Tibial nerve (tissue), 4 donors: Measurements from ENCODE around the gene TTC33.

ENCODE experiments used
- EP300 ChIP-seq, 2 donors: sonication (generic); formaldehyde crosslinking; IDR thresholded peaks; one replicate each; pipeline ENCODE4 v1.6.1; 2017; ENCODE audit warnings: antibody characterized with exemption in 2 of 2, mild to moderate bottlenecking in 1 of 2
- POLR2A ChIP-seq, 2 donors: fragments of 450-650 bp; IDR thresholded peaks; one replicate each; pipeline ENCODE4 v1.6.1; 2017; ENCODE audit warnings: antibody characterized with exemption in 2 of 2, mild to moderate bottlenecking in 2 of 2, moderate library complexity in 2 of 2
- TF ChIP-seq, protein P1 (sequence below), 5 experiments: fragments of 200-600 bp in 3 of 5; fragments of 450-650 bp in 2 of 5; sonication (generic) in 3 of 5; IDR thresholded peaks; one replicate each; pipeline ENCODE4 v1.5.1; 2016 to 2019; ENCODE audit warnings: antibody characterized with exemption in 5 of 5, mild to moderate bottlenecking in 3 of 5, moderate library complexity in 2 of 5

- TF ChIP-seq POLR2A (IDR thresholded peaks at IDR 0.05) (no peak), EP300 (IDR thresholded peaks at IDR 0.05) (no peak)
- TF ChIP-seq, protein P1, sequence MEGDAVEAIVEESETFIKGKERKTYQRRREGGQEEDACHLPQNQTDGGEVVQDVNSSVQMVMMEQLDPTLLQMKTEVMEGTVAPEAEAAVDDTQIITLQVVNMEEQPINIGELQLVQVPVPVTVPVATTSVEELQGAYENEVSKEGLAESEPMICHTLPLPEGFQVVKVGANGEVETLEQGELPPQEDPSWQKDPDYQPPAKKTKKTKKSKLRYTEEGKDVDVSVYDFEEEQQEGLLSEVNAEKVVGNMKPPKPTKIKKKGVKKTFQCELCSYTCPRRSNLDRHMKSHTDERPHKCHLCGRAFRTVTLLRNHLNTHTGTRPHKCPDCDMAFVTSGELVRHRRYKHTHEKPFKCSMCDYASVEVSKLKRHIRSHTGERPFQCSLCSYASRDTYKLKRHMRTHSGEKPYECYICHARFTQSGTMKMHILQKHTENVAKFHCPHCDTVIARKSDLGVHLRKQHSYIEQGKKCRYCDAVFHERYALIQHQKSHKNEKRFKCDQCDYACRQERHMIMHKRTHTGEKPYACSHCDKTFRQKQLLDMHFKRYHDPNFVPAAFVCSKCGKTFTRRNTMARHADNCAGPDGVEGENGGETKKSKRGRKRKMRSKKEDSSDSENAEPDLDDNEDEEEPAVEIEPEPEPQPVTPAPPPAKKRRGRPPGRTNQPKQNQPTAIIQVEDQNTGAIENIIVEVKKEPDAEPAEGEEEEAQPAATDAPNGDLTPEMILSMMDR (IDR thresholded peaks at IDR 0.05) = no peak
Measured at GRCh38 chr5:40660751-40661150, 95.0 kb downstream of the TTC33 start.
